ENCODE results near the gene ANXA11. TPM values are rescaled to one million over a fixed set of nuclear protein-coding genes. Genes with fewer than 3 reads are reported as not detected.
"Not testable (repeated sequence)": the region's sequence is repeated elsewhere in the genome, so short reads cannot be mapped to it uniquely, and the experiment has no call there.

The ANXA11 gene
- 107 TPM for total RNA-seq
- polyA plus RNA-seq, result 152 TPM
- long read RNA-seq, donor 1, full-length matches to known transcripts, result 2 of 2 reads
- long read RNA-seq, donor 1, partial matches to known transcripts, result 0 of 2 reads
- long read RNA-seq, donor 1, other reads (novel, unspliced or antisense), result 0 of 2 reads
- long read RNA-seq, donor 2, result 0 reads
- long read RNA-seq, donor 3, full-length matches to known transcripts, result 33 of 69 reads
- long read RNA-seq, donor 3, partial matches to known transcripts, result 36 of 69 reads
- long read RNA-seq, donor 3, other reads (novel, unspliced or antisense), result 0 of 69 reads
- long read RNA-seq, donor 4, full-length matches to known transcripts, result 5 of 10 reads
- long read RNA-seq, donor 4, partial matches to known transcripts, result 5 of 10 reads
- long read RNA-seq, donor 4, other reads (novel, unspliced or antisense), result 0 of 10 reads
- long read RNA-seq, donor 5, full-length matches to known transcripts, result 40 of 62 reads
- long read RNA-seq, donor 5, partial matches to known transcripts, result 17 of 62 reads
- long read RNA-seq, donor 5, other reads (novel, unspliced or antisense), result 5 of 62 reads
- long read RNA-seq, donor 6, full-length matches to known transcripts, result 27 of 32 reads
- long read RNA-seq, donor 6, partial matches to known transcripts, result 5 of 32 reads
- long read RNA-seq, donor 6, other reads (novel, unspliced or antisense), result 0 of 32 reads
- long read RNA-seq, donor 7, full-length matches to known transcripts, result 14 of 28 reads
- long read RNA-seq, donor 7, partial matches to known transcripts, result 14 of 28 reads
- long read RNA-seq, donor 7, other reads (novel, unspliced or antisense), result 0 of 28 reads
- long read RNA-seq, donor 8, full-length matches to known transcripts, result 10 of 10 reads
- long read RNA-seq, donor 8, partial matches to known transcripts, result 0 of 10 reads
- long read RNA-seq, donor 8, other reads (novel, unspliced or antisense), result 0 of 10 reads
- long read RNA-seq, donor 9, full-length matches to known transcripts, result 19 of 19 reads
- long read RNA-seq, donor 9, partial matches to known transcripts, result 0 of 19 reads
- long read RNA-seq, donor 9, other reads (novel, unspliced or antisense), result 0 of 19 reads
- long read RNA-seq, donor 10, full-length matches to known transcripts, result 13 of 39 reads
- long read RNA-seq, donor 10, partial matches to known transcripts, result 26 of 39 reads
- long read RNA-seq, donor 10, other reads (novel, unspliced or antisense), result 0 of 39 reads

- WGBS, result 6% methylated on average over 45 of the region's 45 CpGs
- H3K9me3 ChIP-seq (ENCODE audit: control insufficient read depth in 2 of 2, insufficient read depth in 1 of 2, low read length in 1 of 2), result no peaks in the 10 kb centered on the region
- peak in 8 of 9 donors; percentile 78 to 95 (median 89) for DNase-seq (ENCODE audit: low read depth in 6 of 9, low spot score in 9 of 9)
- H3K4me1 ChIP-seq (ENCODE audit: control insufficient read depth in 2 of 2, insufficient read depth in 2 of 2, low read length in 2 of 2), result peaks cover 39 to 59% of the 10 kb centered on the region in 2 donors
- peak within 1 kb of the TSS; percentile 90 to 98 for H3K27ac ChIP-seq (ENCODE audit: low read depth in 1 of 2, low read length in 1 of 2)
- peaks cover 4 to 5% of the 10 kb centered on the region in 2 donors for H3K36me3 ChIP-seq (ENCODE audit: control insufficient read depth in 2 of 2, insufficient read depth in 2 of 2, low read length in 1 of 2)
- H3K4me3 ChIP-seq (ENCODE audit: low read length in 2 of 2), result peak within 1 kb of the TSS; percentile 79 to 90
- no peaks in the 10 kb centered on the region for H3K27me3 ChIP-seq (ENCODE audit: control insufficient read depth in 2 of 2, insufficient read depth in 1 of 2, low read length in 1 of 2)
These were observed at the start of gene ANXA11 for GRCh38 chr10:80205477-80206276. ANXA11 (minus strand) TSS chr10:80205537; CDS start chr10:80172861, 32,676 bp downstream.

- DNase-seq (ENCODE audit: low read depth in 6 of 9, low spot score in 9 of 9); H3K36me3 ChIP-seq (ENCODE audit: control insufficient read depth in 2 of 2, insufficient read depth in 2 of 2, low read length in 1 of 2); H3K4me1 ChIP-seq (ENCODE audit: control insufficient read depth in 2 of 2, insufficient read depth in 2 of 2, low read length in 2 of 2); H3K27ac ChIP-seq (ENCODE audit: low read depth in 1 of 2, low read length in 1 of 2); H3K27me3 ChIP-seq (ENCODE audit: control insufficient read depth in 2 of 2, insufficient read depth in 1 of 2, low read length in 1 of 2); H3K9me3 ChIP-seq (ENCODE audit: control insufficient read depth in 2 of 2, insufficient read depth in 1 of 2, low read length in 1 of 2); H3K4me3 ChIP-seq (ENCODE audit: low read length in 2 of 2): not testable (repeated sequence)
- no CpG with 5 or more reads among the region's 2 CpGs for WGBS
These were observed 49.4 kb upstream of the ANXA11 start for GRCh38 chr10:80254726-80255125.

- not testable (repeated sequence) for H3K27me3 ChIP-seq (ENCODE audit: control insufficient read depth in 2 of 2, insufficient read depth in 1 of 2, low read length in 1 of 2); DNase-seq (ENCODE audit: low read depth in 6 of 9, low spot score in 9 of 9); H3K4me3 ChIP-seq (ENCODE audit: low read length in 2 of 2); H3K27ac ChIP-seq (ENCODE audit: low read depth in 1 of 2, low read length in 1 of 2); H3K4me1 ChIP-seq (ENCODE audit: control insufficient read depth in 2 of 2, insufficient read depth in 2 of 2, low read length in 2 of 2); H3K36me3 ChIP-seq (ENCODE audit: control insufficient read depth in 2 of 2, insufficient read depth in 2 of 2, low read length in 1 of 2); H3K9me3 ChIP-seq (ENCODE audit: control insufficient read depth in 2 of 2, insufficient read depth in 1 of 2, low read length in 1 of 2)
- 60% methylated on average over 1 of the region's 1 CpG for WGBS
These were observed 48.6 kb upstream of the ANXA11 start for GRCh38 chr10:80253963-80254271.

- H3K27me3 ChIP-seq (ENCODE audit: control insufficient read depth in 2 of 2, insufficient read depth in 1 of 2, low read length in 1 of 2), result no peaks in the 10 kb centered on the region
- H3K27ac ChIP-seq (ENCODE audit: low read depth in 1 of 2, low read length in 1 of 2), result no peak overlapping the region
- 88% methylated on average over 5 of the region's 5 CpGs for WGBS
- no peaks in the 10 kb centered on the region for H3K4me1 ChIP-seq (ENCODE audit: control insufficient read depth in 2 of 2, insufficient read depth in 2 of 2, low read length in 2 of 2)
- H3K36me3 ChIP-seq (ENCODE audit: control insufficient read depth in 2 of 2, insufficient read depth in 2 of 2, low read length in 1 of 2), result no peaks in the 10 kb centered on the region
- no peaks in the 10 kb centered on the region for H3K9me3 ChIP-seq (ENCODE audit: control insufficient read depth in 2 of 2, insufficient read depth in 1 of 2, low read length in 1 of 2)
- H3K4me3 ChIP-seq (ENCODE audit: low read length in 2 of 2), result no peak overlapping the region
- no peak for DNase-seq (ENCODE audit: low read depth in 6 of 9, low spot score in 9 of 9)
These were observed 48.1 kb upstream of the ANXA11 start for GRCh38 chr10:80253266-80253962.

GRCh38 chr10:80252296-80252887 is 47.1 kb upstream of the ANXA11 start:
- H3K27ac ChIP-seq (ENCODE audit: low read depth in 1 of 2, low read length in 1 of 2), result no peak overlapping the region
- no peaks in the 10 kb centered on the region for H3K27me3 ChIP-seq (ENCODE audit: control insufficient read depth in 2 of 2, insufficient read depth in 1 of 2, low read length in 1 of 2)
- no peak for DNase-seq (ENCODE audit: low read depth in 6 of 9, low spot score in 9 of 9)
- no peak overlapping the region for H3K4me3 ChIP-seq (ENCODE audit: low read length in 2 of 2)
- H3K36me3 ChIP-seq (ENCODE audit: control insufficient read depth in 2 of 2, insufficient read depth in 2 of 2, low read length in 1 of 2), result no peaks in the 10 kb centered on the region
- 95% methylated on average over 12 of the region's 12 CpGs for WGBS
- H3K4me1 ChIP-seq (ENCODE audit: control insufficient read depth in 2 of 2, insufficient read depth in 2 of 2, low read length in 2 of 2), result no peaks in the 10 kb centered on the region
- no peaks in the 10 kb centered on the region for H3K9me3 ChIP-seq (ENCODE audit: control insufficient read depth in 2 of 2, insufficient read depth in 1 of 2, low read length in 1 of 2)

GRCh38 chr10:80251703-80252280 is 46.5 kb upstream of the ANXA11 start:
- H3K36me3 ChIP-seq (ENCODE audit: control insufficient read depth in 2 of 2, insufficient read depth in 2 of 2, low read length in 1 of 2); H3K9me3 ChIP-seq (ENCODE audit: control insufficient read depth in 2 of 2, insufficient read depth in 1 of 2, low read length in 1 of 2); H3K27me3 ChIP-seq (ENCODE audit: control insufficient read depth in 2 of 2, insufficient read depth in 1 of 2, low read length in 1 of 2); H3K4me1 ChIP-seq (ENCODE audit: control insufficient read depth in 2 of 2, insufficient read depth in 2 of 2, low read length in 2 of 2); DNase-seq (ENCODE audit: low read depth in 6 of 9, low spot score in 9 of 9); H3K27ac ChIP-seq (ENCODE audit: low read depth in 1 of 2, low read length in 1 of 2); H3K4me3 ChIP-seq (ENCODE audit: low read length in 2 of 2): not testable (repeated sequence)
- 97% methylated on average over 3 of the region's 4 CpGs for WGBS

- DNase-seq (ENCODE audit: low read depth in 6 of 9, low spot score in 9 of 9); H3K27me3 ChIP-seq (ENCODE audit: control insufficient read depth in 2 of 2, insufficient read depth in 1 of 2, low read length in 1 of 2); H3K36me3 ChIP-seq (ENCODE audit: control insufficient read depth in 2 of 2, insufficient read depth in 2 of 2, low read length in 1 of 2); H3K4me1 ChIP-seq (ENCODE audit: control insufficient read depth in 2 of 2, insufficient read depth in 2 of 2, low read length in 2 of 2); H3K9me3 ChIP-seq (ENCODE audit: control insufficient read depth in 2 of 2, insufficient read depth in 1 of 2, low read length in 1 of 2); H3K4me3 ChIP-seq (ENCODE audit: low read length in 2 of 2); H3K27ac ChIP-seq (ENCODE audit: low read depth in 1 of 2, low read length in 1 of 2): not testable (repeated sequence)
- no CpG with 5 or more reads among the region's 1 CpG for WGBS
These were observed 45.1 kb upstream of the ANXA11 start for GRCh38 chr10:80250399-80250798.

GRCh38 chr10:80249906-80250305 is 44.6 kb upstream of the ANXA11 start:
- DNase-seq (ENCODE audit: low read depth in 6 of 9, low spot score in 9 of 9); H3K27ac ChIP-seq (ENCODE audit: low read depth in 1 of 2, low read length in 1 of 2); H3K36me3 ChIP-seq (ENCODE audit: control insufficient read depth in 2 of 2, insufficient read depth in 2 of 2, low read length in 1 of 2); H3K4me1 ChIP-seq (ENCODE audit: control insufficient read depth in 2 of 2, insufficient read depth in 2 of 2, low read length in 2 of 2); H3K9me3 ChIP-seq (ENCODE audit: control insufficient read depth in 2 of 2, insufficient read depth in 1 of 2, low read length in 1 of 2); H3K4me3 ChIP-seq (ENCODE audit: low read length in 2 of 2); H3K27me3 ChIP-seq (ENCODE audit: control insufficient read depth in 2 of 2, insufficient read depth in 1 of 2, low read length in 1 of 2): not testable (repeated sequence)
- WGBS, result 81% methylated on average over 3 of the region's 4 CpGs

Measured in thymus (tissue), 14 donors.